H1 (cell line): ENCODE measurements around the gene NID2. TPM values are rescaled to one million over a fixed set of nuclear protein-coding genes. Genes with fewer than 3 reads are reported as not detected.

ENCODE experiments used
- CTCF ChIA-PET: fragments of 300-600 bp; sonication (Branson Sonifier 250); formaldehyde crosslinking; loops from one replicate; lab custom pipeline; 2021; ENCODE audit not compliant: partially characterized antibody; lab: Charles Lee
- POLR2A ChIA-PET: fragments of 300-600 bp; sonication (Branson Sonifier 250); formaldehyde crosslinking; loops from one replicate; lab custom pipeline; 2021; ENCODE audit warnings: inconsistent platforms; ENCODE audit not compliant: partially characterized antibody; lab: Charles Lee
- DNase-seq, 2 experiments: peaks; one replicate each; pipeline versions ENCODE4 v3.0.0 to v3.0.0-alpha.2; 2010 to 2022; ENCODE audit warnings: low spot score in 2 of 2, low read depth in 1 of 2, mixed read lengths in 1 of 2
- FAIRE-seq: peaks from 2 replicates; lab custom pipeline; 2011; peaks lifted over from hg19 to GRCh38; lab: Jason Lieb, UNC
- H2AFZ ChIP-seq: 2 replicates; pipeline ENCODE4 v1.8.1; 2012; ENCODE audit warnings: low read length, inconsistent platforms
- H2AK5ac ChIP-seq: 2 replicates; pipeline ENCODE4 v1.6.1; 2013; ENCODE audit warnings: low read depth, low read length
- H2BK120ac ChIP-seq: replicated peaks from 2 replicates; pipeline ENCODE3; 2013; ENCODE audit warnings: low read depth, low read length, inconsistent platforms
- H2BK12ac ChIP-seq: 2 replicates; pipeline ENCODE4 v1.6.1; 2013; ENCODE audit warnings: low read depth, low read length
- H2BK15ac ChIP-seq: 2 replicates; pipeline ENCODE4 v1.6.1; 2013; ENCODE audit warnings: low read length
- H2BK20ac ChIP-seq: 2 replicates; pipeline ENCODE4 v1.6.1; 2013; ENCODE audit warnings: low read length
- H2BK5ac ChIP-seq: 2 replicates; pipeline ENCODE4 v1.6.1; 2013; ENCODE audit warnings: low read depth, low read length
- H3K14ac ChIP-seq: 2 replicates; pipeline ENCODE4 v1.6.1; 2013; ENCODE audit warnings: inconsistent platforms; ENCODE audit not compliant: insufficient read length
- H3K18ac ChIP-seq: 2 replicates; pipeline ENCODE4 v1.6.1; 2013; ENCODE audit warnings: low read length; ENCODE audit errors: extremely low read depth
- H3K23ac ChIP-seq: 2 replicates; pipeline ENCODE4 v1.6.1; 2013; ENCODE audit warnings: inconsistent platforms; ENCODE audit not compliant: insufficient read length
- H3K23me2 ChIP-seq: 2 replicates; pipeline ENCODE4 v1.6.1; 2013; ENCODE audit warnings: low read depth, low read length
- H3K27ac ChIP-seq: 2 replicates; pipeline ENCODE4 v1.6.1; 2011; ENCODE audit warnings: low read depth, low read length, inconsistent platforms
- H3K27me3 ChIP-seq, 4 experiments: replicated peaks in 1 of 4; 1 replicate in 1 of 4; 2 replicates in 3 of 4; pipeline versions ENCODE4 v1.6.1 to v1.8.1; 2011 to 2013; ENCODE audit warnings: low read length in 3 of 4, mild to moderate bottlenecking in 3 of 4, inconsistent platforms in 2 of 4, mixed read lengths in 2 of 4, moderate library complexity in 1 of 4; ENCODE audit not compliant: control insufficient read depth in 3 of 4, insufficient read depth in 3 of 4; ENCODE audit errors: extremely low read depth in 1 of 4
- H3K36me3 ChIP-seq, 4 experiments: 2 replicates each; pipeline versions ENCODE4 v1.6.1 to v1.8.1; 2011 to 2013; ENCODE audit warnings: mild to moderate bottlenecking in 4 of 4, low read length in 3 of 4, moderate library complexity in 2 of 4, control low read depth in 1 of 4, inconsistent platforms in 1 of 4; ENCODE audit not compliant: insufficient read depth in 4 of 4, control insufficient read depth in 2 of 4
- H3K4ac ChIP-seq: replicated peaks from 2 replicates; pipeline ENCODE3; 2013; ENCODE audit warnings: low read length, low read depth, mixed read lengths, inconsistent platforms; ENCODE audit not compliant: insufficient read length
- H3K4me1 ChIP-seq, 4 experiments: replicated peaks in 1 of 4; 1 replicate in 1 of 4; 2 replicates in 3 of 4; pipeline versions ENCODE4 v1.6.1 to v1.8.1; 2011 to 2013; ENCODE audit warnings: low read length in 3 of 4, inconsistent platforms in 2 of 4, mixed read lengths in 1 of 4; ENCODE audit not compliant: insufficient read depth in 4 of 4, control insufficient read depth in 3 of 4
- H3K4me2 ChIP-seq, 2 experiments: 2 replicates each; pipeline versions ENCODE4 v1.6.1 to v1.8.1; 2011 to 2013; ENCODE audit warnings: low read depth in 2 of 2, low read length in 2 of 2, control low read depth in 1 of 2, inconsistent platforms in 1 of 2, mild to moderate bottlenecking in 1 of 2; ENCODE audit not compliant: insufficient read depth in 1 of 2
- H3K4me3 ChIP-seq, 4 experiments: fragments of 200-600, 300-600 bp in 1 of 4; sonication (generic), shearing (Covaris generic), sonication (Bioruptor Twin) in 1 of 4; 2 replicates each; pipeline versions ENCODE4 v1.5.1 to v1.8.1; 2011 to 2016; ENCODE audit warnings: low read length in 4 of 4, low read depth in 3 of 4, control low read depth in 2 of 4, inconsistent platforms in 2 of 4, mild to moderate bottlenecking in 2 of 4, mixed read lengths in 1 of 4, moderate library complexity in 1 of 4; ENCODE audit not compliant: insufficient read depth in 2 of 4; ENCODE audit errors: extremely low read depth in 1 of 4
- H3K56ac ChIP-seq: replicated peaks from 2 replicates; pipeline ENCODE3; 2013; ENCODE audit warnings: low read depth, mild to moderate bottlenecking, mixed read lengths, low read length, inconsistent platforms; ENCODE audit not compliant: insufficient read length
- H3K79me1 ChIP-seq: 2 replicates; pipeline ENCODE4 v1.6.1; 2013; ENCODE audit warnings: low read depth, low read length, control low read depth
- H3K79me2 ChIP-seq, 2 experiments: 2 replicates each; pipeline versions ENCODE4 v1.6.1 to v1.8.1; 2012 to 2013; ENCODE audit warnings: low read length in 2 of 2, mild to moderate bottlenecking in 2 of 2, inconsistent platforms in 1 of 2; ENCODE audit not compliant: insufficient read depth in 2 of 2, control insufficient read depth in 1 of 2
- H3K9ac ChIP-seq, 4 experiments: replicated peaks in 1 of 4; 1 replicate in 1 of 4; 2 replicates in 3 of 4; pipeline versions ENCODE4 v1.6.1 to v1.8.1; 2011 to 2013; ENCODE audit warnings: low read depth in 3 of 4, low read length in 3 of 4, control low read depth in 2 of 4, mild to moderate bottlenecking in 2 of 4, moderate library complexity in 2 of 4, inconsistent platforms in 1 of 4; ENCODE audit errors: extremely low read depth in 1 of 4
- H3K9me3 ChIP-seq, 2 experiments: 2 replicates each; pipeline versions ENCODE4 v1.6.1 to v1.8.1; 2012 to 2013; ENCODE audit warnings: mild to moderate bottlenecking in 2 of 2, moderate library complexity in 2 of 2, control low read depth in 1 of 2, inconsistent platforms in 1 of 2, low read depth in 1 of 2, low read length in 1 of 2, mixed read lengths in 1 of 2; ENCODE audit not compliant: insufficient read depth in 2 of 2
- H4K20me1 ChIP-seq, 2 experiments: replicated peaks in 1 of 2; 2 replicates each; pipeline versions ENCODE3 to v1.8.1; 2011 to 2013; ENCODE audit warnings: inconsistent platforms in 2 of 2, low read length in 2 of 2, mild to moderate bottlenecking in 1 of 2; ENCODE audit not compliant: insufficient read depth in 2 of 2, control insufficient read depth in 1 of 2
- H4K5ac ChIP-seq: 2 replicates; pipeline ENCODE4 v1.6.1; 2013; ENCODE audit warnings: low read length, low read depth, mixed read lengths, inconsistent platforms; ENCODE audit not compliant: insufficient read length
- H4K8ac ChIP-seq: 2 replicates; pipeline ENCODE4 v1.8.0; 2013; ENCODE audit warnings: mild to moderate bottlenecking, moderate library complexity, low read length, inconsistent platforms; ENCODE audit not compliant: insufficient read depth; ENCODE audit errors: extremely low read depth
- H4K91ac ChIP-seq: replicated peaks from 2 replicates; pipeline ENCODE3; 2013; ENCODE audit warnings: low read length, mixed read lengths, inconsistent platforms; ENCODE audit not compliant: insufficient read length
- HDAC6 ChIP-seq: IDR thresholded peaks from one replicate; pipeline ENCODE4 v1.7.1; 2012; ENCODE audit warnings: low read depth, mild to moderate bottlenecking, inconsistent platforms, low read length, moderate library complexity
- MAFK ChIP-seq: IDR thresholded peaks from 2 replicates; pipeline ENCODE4 v1.6.1; 2012; ENCODE audit warnings: low read depth, mild to moderate bottlenecking, improper control_type of control experiment, low read length
- RXRA ChIP-seq: IDR thresholded peaks from 2 replicates; pipeline ENCODE4 v1.6.1; 2011; ENCODE audit warnings: low read depth, mild to moderate bottlenecking, low read length, moderate library complexity; ENCODE audit not compliant: insufficient read depth
- polyA plus RNA-seq, 7 experiments: library from polyadenylated mRNA; depleted of rRNA in 3 of 7; stranded (reverse) in 5 of 7; unstranded in 2 of 7; fragments of >200 nt in 5 of 7; fragments of 200-250 nt in 2 of 7; gene quantifications; 1 replicate in 5 of 7; 2 replicates in 1 of 7; 4 replicates in 1 of 7; pipeline versions ENCODE4 v1.2.1 to v1.2.3, GENCODE V29; 2011 to 2013; ENCODE audit warnings: missing spikeins in 2 of 7, mixed read lengths in 2 of 7
- total RNA-seq: library from RNA; stranded (reverse); fragmentation: NEBNext Ultra II Directional; extraction: Animal tissue kit (Norgen Biotek cat#: 25700); gene quantifications from 2 replicates; pipeline ENCODE4 v1.2.1, GENCODE V29; 2021

NID2 gene
- total and polyA plus RNA-seq, 2 of the 8 experiments (the other 6 are each of a cell fraction or from before 2014, with no cell fraction given), result 6.1 to 12.6 TPM

DNA sequence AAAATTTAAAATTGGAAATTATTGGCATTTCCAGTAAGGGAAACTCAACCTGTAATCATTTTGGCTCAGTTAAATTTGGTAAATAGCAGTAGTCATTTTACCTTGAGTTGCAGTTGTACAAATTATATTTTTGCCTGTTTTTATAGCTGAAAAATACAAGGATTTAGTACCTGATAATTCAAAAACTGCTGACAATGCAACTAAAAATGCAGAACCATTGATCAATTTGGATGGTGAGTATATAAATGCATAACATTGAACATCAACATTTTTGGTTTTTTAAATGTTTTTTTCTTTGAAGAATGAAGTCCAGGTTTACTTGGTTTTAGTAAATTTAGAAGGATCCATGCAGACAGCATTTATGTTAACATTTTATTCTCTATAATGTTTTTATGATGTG, 70.5 kb downstream of the NID2 start:
- ChIA-PET POLR2A (no interaction called here), CTCF (interaction anchor here (0.8 kb wide), 1 partner anchor 135 kb away, joined by 3 read pairs; no protein-coding TSS in a partner anchor)
- H4K20me1 ChIP-seq, result peaks cover 5 to 6% of the 10 kb centered on the region in 2 experiments
- peaks cover 22 to 87% (median 46%) of the 10 kb centered on the region in 4 experiments for H3K36me3 ChIP-seq
- no peaks in the 10 kb centered on the region for H3K9me3 ChIP-seq
- H3K14ac ChIP-seq, result no peak overlapping the region
- no peak overlapping the region for H3K56ac ChIP-seq
- no peak overlapping the region for H2BK12ac ChIP-seq
- no peak overlapping the region for H3K9ac ChIP-seq
- no peak overlapping the region for H2BK20ac ChIP-seq
- H3K27me3 ChIP-seq, result no peaks in the 10 kb centered on the region
- no peak overlapping the region for H2AK5ac ChIP-seq
- H3K79me2 ChIP-seq, result peaks cover 0 to 40% of the 10 kb centered on the region in 2 experiments; a peak in 2 of 4 replicates
- peaks cover 0 to 3% (median 0%) of the 10 kb centered on the region in 4 experiments; a peak in 1 of 7 replicates for H3K4me1 ChIP-seq
- TF ChIP-seq MAFK, result peak; percentile 87
- no peak for TF ChIP-seq HDAC6
- no peak for TF ChIP-seq RXRA
- DNase-seq (no peak), FAIRE-seq (no peak)
- H2BK120ac ChIP-seq, result no peak overlapping the region
- H2BK5ac ChIP-seq, result no peak overlapping the region
- no peak overlapping the region for H3K27ac ChIP-seq
- no peak overlapping the region for H4K8ac ChIP-seq
- no peaks in the 10 kb centered on the region for H3K23me2 ChIP-seq
- no peak overlapping the region for H3K4ac ChIP-seq
- H4K5ac ChIP-seq, result no peak overlapping the region
- H3K23ac ChIP-seq, result no peak overlapping the region
- peaks cover 2% of the 10 kb centered on the region for H3K79me1 ChIP-seq
- H2BK15ac ChIP-seq, result no peak overlapping the region
- no peak overlapping the region for H3K18ac ChIP-seq
- H2AFZ ChIP-seq, result no peak overlapping the region
- H3K4me2 ChIP-seq, result no peak overlapping the region
- H4K91ac ChIP-seq, result no peak overlapping the region
- no peak overlapping the region for H3K4me3 ChIP-seq
